Naive thymus-derived CD4-positive, alpha-beta T cell (primary cell): ENCODE measurements around the gene BAIAP2. TPM values are rescaled to one million over a fixed set of nuclear protein-coding genes. Genes with fewer than 3 reads are reported as not detected.
A peak's percentile ranks its signal among the peaks of the same experiment; 100 is the strongest.

Experiments used
- ATAC-seq: fragments of 150-1000 bp; cut with Tn5 transposase; 2 replicates; pipeline ENCODE4 v1.10.0; 2021; ENCODE audit warnings: mild to moderate bottlenecking, moderate library complexity
- CTCF ChIA-PET: fragments of 350-600 bp; sonication (Branson Sonifier 250); formaldehyde crosslinking; loops from one replicate; lab custom pipeline; 2021; ENCODE audit warnings: antibody characterized with exemption; lab: Charles Lee
- POLR2A ChIA-PET: fragments of 350-600 bp; sonication (Branson Sonifier 250); formaldehyde crosslinking; loops from one replicate; lab custom pipeline; 2021; ENCODE audit warnings: antibody characterized with exemption, inconsistent platforms; lab: Charles Lee
- DNase-seq, 9 donors: peaks; one replicate each; pipeline versions ENCODE4 v3.0.0 to v3.0.0-alpha.2; 2020 to 2022; ENCODE audit warnings: mixed read lengths in 1 of 9
- H3K27ac ChIP-seq: one replicate; pipeline ENCODE4 v1.7.0; 2013; ENCODE audit warnings: mild to moderate bottlenecking, low read depth, low read length, moderate library complexity
- H3K27me3 ChIP-seq, 2 donors: one replicate each; pipeline ENCODE4 v1.7.0; 2013; ENCODE audit warnings: low read length in 2 of 2, mild to moderate bottlenecking in 2 of 2, moderate library complexity in 2 of 2; ENCODE audit not compliant: control insufficient read depth in 2 of 2, insufficient read depth in 2 of 2
- H3K36me3 ChIP-seq, 3 experiments: 1 replicate in 2 of 3; 2 replicates in 1 of 3; pipeline ENCODE4 v1.7.0; 2013; ENCODE audit warnings: low read length in 3 of 3, mild to moderate bottlenecking in 3 of 3, moderate library complexity in 1 of 3; ENCODE audit not compliant: insufficient read depth in 3 of 3, control insufficient read depth in 2 of 3
- H3K4me1 ChIP-seq, 2 donors: one replicate each; pipeline ENCODE4 v1.7.0; 2013; ENCODE audit warnings: low read length in 2 of 2, mild to moderate bottlenecking in 2 of 2, moderate library complexity in 1 of 2; ENCODE audit not compliant: control insufficient read depth in 2 of 2, insufficient read depth in 2 of 2
- H3K4me3 ChIP-seq: 2 replicates; pipeline ENCODE4 v1.7.0; 2013; ENCODE audit warnings: mild to moderate bottlenecking, low read length
- H3K9me3 ChIP-seq, 3 experiments: 1 replicate in 2 of 3; 2 replicates in 1 of 3; pipeline ENCODE4 v1.7.0; 2013; ENCODE audit warnings: low read length in 3 of 3; ENCODE audit not compliant: control insufficient read depth in 2 of 3
- H3K27ac Mint-ChIP-seq, 9 donors: one replicate each; pipeline ENCODE4 v1.8.0; 2020 to 2022; ENCODE audit warnings: mixed read lengths in 9 of 9, mild to moderate bottlenecking in 8 of 9, moderate library complexity in 5 of 9, inconsistent platforms in 2 of 9
- H3K27me3 Mint-ChIP-seq, 5 donors: one replicate each; pipeline ENCODE4 v1.8.0; 2021 to 2022; ENCODE audit warnings: mixed read lengths in 5 of 5, mild to moderate bottlenecking in 1 of 5
- H3K36me3 Mint-ChIP-seq, 5 donors: one replicate each; pipeline ENCODE4 v1.8.0; 2020 to 2022; ENCODE audit warnings: mixed read lengths in 5 of 5, mild to moderate bottlenecking in 3 of 5, inconsistent platforms in 1 of 5
- H3K4me1 Mint-ChIP-seq, 7 donors: one replicate each; pipeline ENCODE4 v1.8.0; 2020 to 2022; ENCODE audit warnings: mixed read lengths in 7 of 7, mild to moderate bottlenecking in 3 of 7, inconsistent platforms in 1 of 7
- H3K4me3 Mint-ChIP-seq, 10 donors: one replicate each; pipeline ENCODE4 v1.8.0; 2020 to 2022; ENCODE audit warnings: mild to moderate bottlenecking in 10 of 10, mixed read lengths in 10 of 10, moderate library complexity in 6 of 10, inconsistent platforms in 2 of 10
- H3K9me3 Mint-ChIP-seq, 11 donors: one replicate each; pipeline ENCODE4 v1.8.0; 2020 to 2022; ENCODE audit warnings: mixed read lengths in 11 of 11, mild to moderate bottlenecking in 4 of 11, inconsistent platforms in 1 of 11, moderate library complexity in 1 of 11
- intact Hi-C, 2 donors: fragments of 100-400 bp; cut with micrococcal nuclease; formaldehyde crosslinking; loops; one replicate each; pipeline ENCODE4 v1.15.1; 2023
- polyA plus RNA-seq, 2 donors: library from polyadenylated mRNA; unstranded; fragments of 300-500 nt; fragmentation: Illumina TruSeq; gene quantifications; one replicate each; pipeline ENCODE4 v1.2.3, GENCODE V29; 2021
- total RNA-seq, 6 experiments: library from RNA in 5 of 6; stranded (reverse) in 5 of 6; gene quantifications; 1 replicate in 5 of 6; 2 replicates in 1 of 6; pipeline ENCODE4 v1.2.3 and lab custom pipeline; 2021 to 2026

Gene BAIAP2
- total and polyA plus RNA-seq, 7 experiments from 2014 or later = 3.2 to 13.7 (median 7.4) TPM

GRCh38 chr17:81139428-81139827 lies 104.5 kb downstream of the BAIAP2 start:
- Mint-ChIP-seq H3K27me3 (peaks cover 0 to 4% (median 0%) of the 10 kb centered on the region in 5 donors), H3K9me3 (peaks cover 0 to 15% (median 0%) of the 10 kb centered on the region in 11 donors), H3K4me1 (peaks cover 0 to 4% (median 0%) of the 10 kb centered on the region in 7 donors), H3K4me3 (no peak overlapping the region), H3K36me3 (no peaks in the 10 kb centered on the region), H3K27ac (no peak overlapping the region)
- H3K4me1 ChIP-seq = no peaks in the 10 kb centered on the region
- POLR2A ChIA-PET = no interaction called here
- H3K36me3 ChIP-seq = no peaks in the 10 kb centered on the region
- H3K27ac ChIP-seq = no peak overlapping the region
- DNase-seq = no peak
- H3K27me3 ChIP-seq = no peaks in the 10 kb centered on the region
- no peak for ATAC-seq
- H3K4me3 ChIP-seq = no peak overlapping the region
- no peaks in the 10 kb centered on the region for H3K9me3 ChIP-seq
- CTCF ChIA-PET = interaction anchor here (0.6 kb wide), 1 partner anchor 460 kb away, joined by 4 read pairs; no protein-coding TSS in a partner anchor
- intact Hi-C loops = no loop called here

- H3K36me3 Mint-ChIP-seq = no peaks in the 10 kb centered on the region
- H3K36me3 ChIP-seq = no peaks in the 10 kb centered on the region
- H3K4me1 ChIP-seq = no peaks in the 10 kb centered on the region
- no peak overlapping the region for H3K4me3 Mint-ChIP-seq
- ChIA-PET CTCF (interaction anchor here (0.6 kb wide), 1 partner anchor 460 kb away, joined by 4 read pairs; no protein-coding TSS in a partner anchor), POLR2A (no interaction called here)
- H3K9me3 ChIP-seq = no peaks in the 10 kb centered on the region
- peaks cover 0 to 4% (median 0%) of the 10 kb centered on the region in 5 donors for H3K27me3 Mint-ChIP-seq
- peaks cover 0 to 4% (median 0%) of the 10 kb centered on the region in 7 donors for H3K4me1 Mint-ChIP-seq
- no peak overlapping the region for H3K27ac ChIP-seq
- peaks cover 0 to 15% (median 0%) of the 10 kb centered on the region in 11 donors for H3K9me3 Mint-ChIP-seq
- H3K27ac Mint-ChIP-seq = no peak overlapping the region
- no peak overlapping the region for H3K4me3 ChIP-seq
- DNase-seq (no peak), ATAC-seq (no peak)
- no peaks in the 10 kb centered on the region for H3K27me3 ChIP-seq
- intact Hi-C loops = loop anchor here in 1 of 2 donors (5.0 kb wide), 1 partner anchor 462 kb away; no protein-coding TSS in a partner anchor
Measured at GRCh38 chr17:81140018-81140417, 105.1 kb downstream of the BAIAP2 start.

GRCh38 chr17:81140695-81141094 lies 105.7 kb downstream of the BAIAP2 start:
- POLR2A ChIA-PET = no interaction called here
- H3K36me3 ChIP-seq = no peaks in the 10 kb centered on the region
- no peaks in the 10 kb centered on the region for H3K9me3 ChIP-seq
- peaks cover 0 to 15% (median 0%) of the 10 kb centered on the region in 11 donors for H3K9me3 Mint-ChIP-seq
- no peak overlapping the region for H3K27ac Mint-ChIP-seq
- no peaks in the 10 kb centered on the region for H3K36me3 Mint-ChIP-seq
- intact Hi-C loops = loop anchor here in 1 of 2 donors (5.0 kb wide), 1 partner anchor 462 kb away; no protein-coding TSS in a partner anchor
- H3K27ac ChIP-seq = no peak overlapping the region
- ATAC-seq (no peak), DNase-seq (no peak)
- H3K4me3 ChIP-seq = no peak overlapping the region
- CTCF ChIA-PET = no interaction called here
- H3K4me3 Mint-ChIP-seq = no peak overlapping the region
- peaks cover 0 to 4% (median 0%) of the 10 kb centered on the region in 5 donors for H3K27me3 Mint-ChIP-seq
- no peaks in the 10 kb centered on the region for H3K4me1 ChIP-seq
- H3K27me3 ChIP-seq = no peaks in the 10 kb centered on the region
- H3K4me1 Mint-ChIP-seq = peaks cover 0 to 4% (median 0%) of the 10 kb centered on the region in 7 donors

GRCh38 chr17:81142301-81143199 lies 107.6 kb downstream of the BAIAP2 start:
- H3K27me3 ChIP-seq = no peaks in the 10 kb centered on the region
- ChIA-PET POLR2A (no interaction called here), CTCF (interaction anchor here (0.6 to 1.3 kb wide), 7 partner anchors 35 to 1715 kb away, joined by 3 to 6 read pairs (median 3); no protein-coding TSS in a partner anchor)
- intact Hi-C loops = loop anchor here (1.0 to 5.0 kb wide), 4 partner anchors 58 to 460 kb away; no protein-coding TSS in a partner anchor
- H3K27ac ChIP-seq = no peak overlapping the region
- H3K27ac Mint-ChIP-seq = peak overlapping the region in 1 of 9 donors; percentile 43
- peak; percentile 88 for ATAC-seq
- H3K36me3 ChIP-seq = no peaks in the 10 kb centered on the region
- H3K36me3 Mint-ChIP-seq = no peaks in the 10 kb centered on the region
- peaks cover 0 to 4% (median 0%) of the 10 kb centered on the region in 5 donors for H3K27me3 Mint-ChIP-seq
- H3K4me3 Mint-ChIP-seq = no peak overlapping the region
- no peak overlapping the region for H3K4me3 ChIP-seq
- H3K9me3 Mint-ChIP-seq = peaks cover 0 to 14% (median 0%) of the 10 kb centered on the region in 11 donors
- peaks cover 0 to 4% (median 0%) of the 10 kb centered on the region in 7 donors for H3K4me1 Mint-ChIP-seq
- no peaks in the 10 kb centered on the region for H3K4me1 ChIP-seq
- peak; percentile 29 to 61 (median 51) for DNase-seq
- H3K9me3 ChIP-seq = no peaks in the 10 kb centered on the region

DNA sequence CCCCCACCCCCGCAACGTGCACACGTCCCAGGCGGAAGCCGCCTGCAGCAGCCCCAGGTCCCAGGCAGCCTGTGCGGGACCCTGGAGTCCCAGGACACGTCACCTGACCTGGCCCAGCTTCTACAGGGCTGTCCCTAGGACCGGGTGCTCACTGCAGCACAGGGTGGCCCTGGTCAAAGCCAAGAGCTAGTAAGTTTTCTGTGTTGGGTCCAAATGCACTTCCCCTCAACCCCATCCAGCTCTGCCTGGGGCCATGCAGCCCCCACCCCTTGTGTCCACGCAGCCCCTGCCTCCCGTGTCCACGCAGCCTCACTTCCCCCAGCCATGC lies 108.2 kb downstream of the BAIAP2 start:
- Histone ChIP-seq H3K27ac (no peak overlapping the region), H3K9me3 (no peaks in the 10 kb centered on the region), H3K27me3 (no peaks in the 10 kb centered on the region), H3K4me1 (no peaks in the 10 kb centered on the region), H3K36me3 (no peaks in the 10 kb centered on the region), H3K4me3 (no peak overlapping the region)
- DNase-seq = no peak
- intact Hi-C loops = loop anchor here (2.0 to 5.0 kb wide), 2 partner anchors 58 to 459 kb away; no protein-coding TSS in a partner anchor
- peaks cover 0 to 5% (median 0%) of the 10 kb centered on the region in 5 donors for H3K27me3 Mint-ChIP-seq
- no peak overlapping the region for H3K4me3 Mint-ChIP-seq
- ChIA-PET POLR2A (interaction anchor here (0.7 kb wide), 1 partner anchor 11 kb away, joined by 3 read pairs; no protein-coding TSS in a partner anchor), CTCF (interaction anchor here (0.6 to 1.3 kb wide), 3 partner anchors 99 to 319 kb away, joined by 3 to 6 read pairs (median 3); no protein-coding TSS in a partner anchor)
- H3K9me3 Mint-ChIP-seq = peaks cover 0 to 8% (median 0%) of the 10 kb centered on the region in 11 donors
- no peak for ATAC-seq
- H3K4me1 Mint-ChIP-seq = peaks cover 0 to 4% (median 0%) of the 10 kb centered on the region in 7 donors
- H3K27ac Mint-ChIP-seq = no peak overlapping the region
- no peaks in the 10 kb centered on the region for H3K36me3 Mint-ChIP-seq

DNA sequence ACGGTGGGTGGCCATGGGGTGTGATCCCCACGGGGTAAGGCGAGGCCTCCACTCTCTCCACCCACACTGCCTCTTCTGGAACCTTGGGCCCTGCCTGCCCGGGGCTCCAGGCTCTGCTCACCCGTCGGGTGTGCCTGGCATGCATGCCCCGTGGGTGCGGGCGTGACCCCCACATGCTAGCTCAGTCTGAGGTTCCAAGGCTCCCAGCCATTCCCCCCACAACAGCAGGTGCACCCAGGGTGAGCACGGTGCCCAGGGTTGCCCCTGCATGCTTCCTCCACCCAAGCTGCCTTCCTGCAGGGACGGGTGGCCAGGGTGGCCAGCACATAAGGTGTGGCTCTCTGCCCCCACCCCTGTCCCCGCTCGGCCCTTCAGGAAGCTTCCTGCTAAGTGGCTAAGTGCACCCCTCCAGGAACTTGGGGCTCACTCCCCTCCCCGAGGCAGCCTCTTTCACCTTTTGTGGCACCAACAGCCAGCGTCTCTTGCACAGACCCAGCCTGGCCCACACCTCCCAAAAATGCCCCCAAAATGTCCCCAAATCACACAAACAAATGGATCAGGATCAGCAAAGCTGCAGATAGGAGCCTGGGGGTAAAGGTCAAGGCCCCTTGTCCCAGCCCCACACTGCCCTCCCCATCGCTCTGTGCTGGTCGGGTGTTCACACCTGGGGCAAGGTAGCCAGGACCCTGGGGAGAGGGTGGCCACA lies 108.9 kb downstream of the BAIAP2 start:
- ChIA-PET POLR2A (interaction anchor here (0.7 kb wide), 1 partner anchor 12 kb away, joined by 3 read pairs; no protein-coding TSS in a partner anchor), CTCF (interaction anchor here (1.4 kb wide), 1 partner anchor 97 kb away, joined by 7 read pairs; no protein-coding TSS in a partner anchor)
- Mint-ChIP-seq H3K9me3 (peaks cover 0 to under 1% (median 0%) of the 10 kb centered on the region in 11 donors), H3K4me1 (peaks cover 0 to 4% (median 0%) of the 10 kb centered on the region in 7 donors), H3K27ac (no peak overlapping the region), H3K4me3 (no peak overlapping the region), H3K36me3 (no peaks in the 10 kb centered on the region), H3K27me3 (peaks cover 0 to 8% (median 0%) of the 10 kb centered on the region in 5 donors)
- intact Hi-C loops = loop anchor here (2.0 to 5.0 kb wide), 2 partner anchors 57 to 458 kb away; no protein-coding TSS in a partner anchor
- Histone ChIP-seq H3K4me1 (no peaks in the 10 kb centered on the region), H3K27me3 (no peaks in the 10 kb centered on the region), H3K36me3 (no peaks in the 10 kb centered on the region), H3K27ac (no peak overlapping the region), H3K9me3 (no peaks in the 10 kb centered on the region), H3K4me3 (no peak overlapping the region)
- no peak for ATAC-seq
- no peak for DNase-seq
